K562 (cell line): ENCODE data around the gene PSMD8. TPM values are rescaled to one million over a fixed set of nuclear protein-coding genes. Genes with fewer than 3 reads are reported as not detected.

Source experiments
- polyA plus RNA-seq, 8 experiments: library from polyadenylated mRNA; depleted of rRNA in 4 of 8; stranded (reverse) in 5 of 8; unstranded in 3 of 8; fragments of >200 nt; fragmentation: Nextera tagmentation in 2 of 8; fragmentation: Illumina TruSeq in 1 of 8; extraction: Ambion mirVana in 2 of 8; extraction: Trizol in 1 of 8; gene quantifications; 2 replicates each; pipeline versions ENCODE4 v1.2.1 to v1.2.3, GENCODE V29; 2011 to 2014; ENCODE audit warnings: inconsistent platforms in 1 of 8, missing spikeins in 1 of 8
- total RNA-seq, 7 experiments: library from RNA; depleted of rRNA in 6 of 7; stranded (reverse); fragments of >200 nt in 6 of 7; fragmentation: Illumina TruSeq in 2 of 7; extraction: Trizol in 2 of 7; gene quantifications; 2 replicates each; pipeline versions ENCODE4 v1.2.1 to v1.2.3, GENCODE V29; 2011 to 2021; ENCODE audit warnings: low replicate concordance in 1 of 7

The PSMD8 gene
- total and polyA plus RNA-seq, 9 of the 15 experiments (the other 6 are each of a cell fraction or from before 2014, with no cell fraction given) = 130 to 583 (median 315) TPM

Other genes with a start within 250 kb of the PSMD8 start
Only the 7 nearest of the 14 such genes appear.
- 397 and 458 TPM in 2 replicates for gene YIF1B, start 58.6 kb upstream of the PSMD8 start, total RNA-seq (2014; rRNA removed)
- 92.4 and 102 TPM in 2 replicates for gene YIF1B, start 58.6 kb upstream of the PSMD8 start, total RNA-seq (2014; rRNA removed; fragmentation: Illumina TruSeq; extraction: Trizol)
- 213 and 217 TPM in 2 replicates for gene YIF1B, start 58.6 kb upstream of the PSMD8 start, total RNA-seq (2015; rRNA removed; fragmentation: Illumina TruSeq; extraction: Trizol)
- gene YIF1B, start 58.6 kb upstream of the PSMD8 start, total RNA-seq (2021) = 329 and 345 TPM in 2 replicates
- 400 and 618 TPM in 2 replicates for gene YIF1B, start 58.6 kb upstream of the PSMD8 start, polyA plus RNA-seq (2011; rRNA removed)
- gene YIF1B, start 58.6 kb upstream of the PSMD8 start, polyA plus RNA-seq (2014; fragmentation: Illumina TruSeq; extraction: Trizol) = 323 and 490 TPM in 2 replicates
- 10 to 100 TPM in 1 of 2 experiments, 1 to 10 TPM in 1; 8.5 to 84.7 TPM for gene YIF1B, start 58.6 kb upstream of the PSMD8 start, polyA plus RNA-seq (2014; fragmentation: Nextera tagmentation; extraction: Ambion mirVana)
- 586 and 617 TPM in 2 replicates for gene YIF1B, start 58.6 kb upstream of the PSMD8 start, polyA plus RNA-seq (2014; rRNA removed)
- 0.05 and 0.12 TPM in 2 replicates for gene KCNK6, start 54.7 kb upstream of the PSMD8 start, total RNA-seq (2014; rRNA removed)
- 0.06 and 0.15 TPM in 2 replicates for gene KCNK6, start 54.7 kb upstream of the PSMD8 start, total RNA-seq (2014; rRNA removed; fragmentation: Illumina TruSeq; extraction: Trizol)
- 0.04 and 0.07 TPM in 2 replicates for gene KCNK6, start 54.7 kb upstream of the PSMD8 start, total RNA-seq (2015; rRNA removed; fragmentation: Illumina TruSeq; extraction: Trizol)
- 0.18 and 0.31 TPM in 2 replicates for gene KCNK6, start 54.7 kb upstream of the PSMD8 start, total RNA-seq (2021)
- 0.07 and 0.16 TPM in 2 replicates for gene KCNK6, start 54.7 kb upstream of the PSMD8 start, polyA plus RNA-seq (2011; rRNA removed)
- 0.08 and 0.42 TPM in 2 replicates for gene KCNK6, start 54.7 kb upstream of the PSMD8 start, polyA plus RNA-seq (2014; fragmentation: Illumina TruSeq; extraction: Trizol)
- gene KCNK6, start 54.7 kb upstream of the PSMD8 start, polyA plus RNA-seq (2014; fragmentation: Nextera tagmentation; extraction: Ambion mirVana) = under 1 TPM; 0.24 to 0.27 TPM
- 0.07 and 0.08 TPM in 2 replicates for gene KCNK6, start 54.7 kb upstream of the PSMD8 start, polyA plus RNA-seq (2014; rRNA removed)
- 0.37 TPM in 1 of 2 replicates, not detected in the other for gene CATSPERG, start 38.7 kb upstream of the PSMD8 start, total RNA-seq (2014; rRNA removed)
- 0.41 and 0.58 TPM in 2 replicates for gene CATSPERG, start 38.7 kb upstream of the PSMD8 start, total RNA-seq (2014; rRNA removed; fragmentation: Illumina TruSeq; extraction: Trizol)
- gene CATSPERG, start 38.7 kb upstream of the PSMD8 start, total RNA-seq (2015; rRNA removed; fragmentation: Illumina TruSeq; extraction: Trizol) = 0.72 and 0.76 TPM in 2 replicates
- gene CATSPERG, start 38.7 kb upstream of the PSMD8 start, total RNA-seq (2021) = 1.8 and 2.2 TPM in 2 replicates
- gene CATSPERG, start 38.7 kb upstream of the PSMD8 start, polyA plus RNA-seq (2011; rRNA removed) = 0.56 and 1.0 TPM in 2 replicates
- 0.15 and 0.30 TPM in 2 replicates for gene CATSPERG, start 38.7 kb upstream of the PSMD8 start, polyA plus RNA-seq (2014; fragmentation: Illumina TruSeq; extraction: Trizol)
- gene CATSPERG, start 38.7 kb upstream of the PSMD8 start, polyA plus RNA-seq (2014; fragmentation: Nextera tagmentation; extraction: Ambion mirVana) = under 1 TPM in 1 of 2 experiments, not detected in 1; 0.07 TPM
- gene CATSPERG, start 38.7 kb upstream of the PSMD8 start, polyA plus RNA-seq (2014; rRNA removed) = 0.97 and 1.1 TPM in 2 replicates
- not detected in 2 replicates for gene GGN, start 13.5 kb downstream of the PSMD8 start, total RNA-seq (2014; rRNA removed)
- gene GGN, start 13.5 kb downstream of the PSMD8 start, total RNA-seq (2014; rRNA removed; fragmentation: Illumina TruSeq; extraction: Trizol) = not detected in 2 replicates
- gene GGN, start 13.5 kb downstream of the PSMD8 start, total RNA-seq (2015; rRNA removed; fragmentation: Illumina TruSeq; extraction: Trizol) = not detected in 2 replicates
- 0.25 and 0.33 TPM in 2 replicates for gene GGN, start 13.5 kb downstream of the PSMD8 start, total RNA-seq (2021)
- gene GGN, start 13.5 kb downstream of the PSMD8 start, polyA plus RNA-seq (2011; rRNA removed) = 0.12 TPM in 1 of 2 replicates, not detected in the other
- not detected in 2 replicates for gene GGN, start 13.5 kb downstream of the PSMD8 start, polyA plus RNA-seq (2014; fragmentation: Illumina TruSeq; extraction: Trizol)
- gene GGN, start 13.5 kb downstream of the PSMD8 start, polyA plus RNA-seq (2014; fragmentation: Nextera tagmentation; extraction: Ambion mirVana) = not detected
- gene GGN, start 13.5 kb downstream of the PSMD8 start, polyA plus RNA-seq (2014; rRNA removed) = 0.15 and 0.16 TPM in 2 replicates
- gene SPRED3, start 14.1 kb downstream of the PSMD8 start, total RNA-seq (2014; rRNA removed) = 0.05 and 0.41 TPM in 2 replicates
- 0.32 and 0.36 TPM in 2 replicates for gene SPRED3, start 14.1 kb downstream of the PSMD8 start, total RNA-seq (2014; rRNA removed; fragmentation: Illumina TruSeq; extraction: Trizol)
- 0.15 and 0.25 TPM in 2 replicates for gene SPRED3, start 14.1 kb downstream of the PSMD8 start, total RNA-seq (2015; rRNA removed; fragmentation: Illumina TruSeq; extraction: Trizol)
- 0.81 and 0.95 TPM in 2 replicates for gene SPRED3, start 14.1 kb downstream of the PSMD8 start, total RNA-seq (2021)
- gene SPRED3, start 14.1 kb downstream of the PSMD8 start, polyA plus RNA-seq (2011; rRNA removed) = 0.47 and 0.62 TPM in 2 replicates
- 0.30 and 0.89 TPM in 2 replicates for gene SPRED3, start 14.1 kb downstream of the PSMD8 start, polyA plus RNA-seq (2014; fragmentation: Illumina TruSeq; extraction: Trizol)
- under 1 TPM; 0.21 to 0.25 TPM for gene SPRED3, start 14.1 kb downstream of the PSMD8 start, polyA plus RNA-seq (2014; fragmentation: Nextera tagmentation; extraction: Ambion mirVana)
- 0.63 and 1.3 TPM in 2 replicates for gene SPRED3, start 14.1 kb downstream of the PSMD8 start, polyA plus RNA-seq (2014; rRNA removed)
- gene FAM98C, start 28.5 kb downstream of the PSMD8 start, total RNA-seq (2014; rRNA removed) = 28.3 and 31.2 TPM in 2 replicates
- gene FAM98C, start 28.5 kb downstream of the PSMD8 start, total RNA-seq (2014; rRNA removed; fragmentation: Illumina TruSeq; extraction: Trizol) = 6.8 and 7.2 TPM in 2 replicates
- gene FAM98C, start 28.5 kb downstream of the PSMD8 start, total RNA-seq (2015; rRNA removed; fragmentation: Illumina TruSeq; extraction: Trizol) = 12.6 and 13.7 TPM in 2 replicates
- 26.0 and 26.7 TPM in 2 replicates for gene FAM98C, start 28.5 kb downstream of the PSMD8 start, total RNA-seq (2021)
- 16.0 and 22.7 TPM in 2 replicates for gene FAM98C, start 28.5 kb downstream of the PSMD8 start, polyA plus RNA-seq (2011; rRNA removed)
- gene FAM98C, start 28.5 kb downstream of the PSMD8 start, polyA plus RNA-seq (2014; fragmentation: Illumina TruSeq; extraction: Trizol) = 9.6 and 13.1 TPM in 2 replicates
- 1 to 10 TPM; 1.7 to 4.3 TPM for gene FAM98C, start 28.5 kb downstream of the PSMD8 start, polyA plus RNA-seq (2014; fragmentation: Nextera tagmentation; extraction: Ambion mirVana)
- gene FAM98C, start 28.5 kb downstream of the PSMD8 start, polyA plus RNA-seq (2014; rRNA removed) = 40.8 and 43.8 TPM in 2 replicates
- gene RASGRP4, start 51.6 kb downstream of the PSMD8 start, total RNA-seq (2014; rRNA removed) = 2.8 and 3.8 TPM in 2 replicates
- gene RASGRP4, start 51.6 kb downstream of the PSMD8 start, total RNA-seq (2014; rRNA removed; fragmentation: Illumina TruSeq; extraction: Trizol) = 1.1 TPM in 2 replicates
- 3.5 and 3.8 TPM in 2 replicates for gene RASGRP4, start 51.6 kb downstream of the PSMD8 start, total RNA-seq (2015; rRNA removed; fragmentation: Illumina TruSeq; extraction: Trizol)
- gene RASGRP4, start 51.6 kb downstream of the PSMD8 start, total RNA-seq (2021) = 3.9 TPM in 2 replicates
- 4.5 and 11.4 TPM in 2 replicates for gene RASGRP4, start 51.6 kb downstream of the PSMD8 start, polyA plus RNA-seq (2011; rRNA removed)
- 4.4 and 4.8 TPM in 2 replicates for gene RASGRP4, start 51.6 kb downstream of the PSMD8 start, polyA plus RNA-seq (2014; fragmentation: Illumina TruSeq; extraction: Trizol)
- under 1 TPM; 0.39 to 0.55 TPM for gene RASGRP4, start 51.6 kb downstream of the PSMD8 start, polyA plus RNA-seq (2014; fragmentation: Nextera tagmentation; extraction: Ambion mirVana)
- gene RASGRP4, start 51.6 kb downstream of the PSMD8 start, polyA plus RNA-seq (2014; rRNA removed) = 3.4 and 4.6 TPM in 2 replicates